Endodermal cell (in vitro differentiated cells): Measurements from ENCODE around the gene GNAL. TPM values are rescaled to one million over a fixed set of nuclear protein-coding genes. Genes with fewer than 3 reads are reported as not detected.

Experiments
- DNase-seq: peaks from one replicate; pipeline ENCODE4 v3.0.0-alpha.2; 2017
- H3K27ac ChIP-seq: 2 replicates; pipeline ENCODE4 v1.5.1; 2013; ENCODE audit warnings: mild to moderate bottlenecking, low read depth, low read length, moderate library complexity
- H3K27me3 ChIP-seq: 2 replicates; pipeline ENCODE4 v1.6.1; 2013; ENCODE audit warnings: mild to moderate bottlenecking, low read length, moderate library complexity; ENCODE audit not compliant: insufficient read depth, control insufficient read depth, poor library complexity, severe bottlenecking
- H3K36me3 ChIP-seq: 2 replicates; pipeline ENCODE4 v1.7.0; 2013; ENCODE audit warnings: mild to moderate bottlenecking, low read length, moderate library complexity; ENCODE audit not compliant: control insufficient read depth, insufficient read depth
- H3K4me1 ChIP-seq: one replicate; pipeline ENCODE4 v1.7.0; 2013; ENCODE audit warnings: low read length; ENCODE audit not compliant: control insufficient read depth, insufficient read depth
- H3K4me3 ChIP-seq: 2 replicates; pipeline ENCODE4 v1.5.1; 2013; ENCODE audit warnings: mild to moderate bottlenecking, low read length, moderate library complexity
- H3K9ac ChIP-seq: 2 replicates; pipeline ENCODE4 v1.6.1; 2013; ENCODE audit warnings: mild to moderate bottlenecking, low read length, moderate library complexity; ENCODE audit not compliant: poor library complexity, severe bottlenecking; ENCODE audit errors: extremely low read depth
- H3K9me3 ChIP-seq: 2 replicates; pipeline ENCODE4 v1.6.1; 2013; ENCODE audit warnings: mild to moderate bottlenecking, low read length, moderate library complexity; ENCODE audit not compliant: control insufficient read depth
- H3K27ac Mint-ChIP-seq: 2 replicates; pipeline ENCODE4 v1.8.0; 2020; ENCODE audit warnings: mixed read lengths
- H3K27me3 Mint-ChIP-seq: 2 replicates; pipeline ENCODE4 v1.8.0; 2021; ENCODE audit warnings: mild to moderate bottlenecking, mixed read lengths; ENCODE audit not compliant: insufficient read depth
- H3K36me3 Mint-ChIP-seq: 2 replicates; pipeline ENCODE4 v1.8.0; 2020; ENCODE audit warnings: low read depth, mixed read lengths
- H3K4me1 Mint-ChIP-seq: 2 replicates; pipeline ENCODE4 v1.8.0; 2020; ENCODE audit warnings: mixed read lengths
- H3K4me3 Mint-ChIP-seq: 2 replicates; pipeline ENCODE4 v1.8.0; 2020; ENCODE audit warnings: mild to moderate bottlenecking, moderate library complexity, mixed read lengths
- H3K9me3 Mint-ChIP-seq: 2 replicates; pipeline ENCODE4 v1.8.0; 2020; ENCODE audit warnings: mild to moderate bottlenecking, mixed read lengths
- CTCF ChIP-seq: fragments of 200-600 bp; sonication (generic); conservative IDR thresholded peaks from 2 replicates; pipeline ENCODE4 v1.5.0; 2021; ENCODE audit warnings: antibody characterized with exemption, mild to moderate bottlenecking
- WGBS, 2 experiments: methylation state at CpG; one replicate each; pipeline versions ENCODE4 v1.1.5 to v1.1.7; 2013; ENCODE audit warnings: missing lambda C conversion rate in 2 of 2, mixed read lengths in 1 of 2; ENCODE audit not compliant: insufficient coverage in 1 of 2, insufficient read length in 1 of 2; 5-methylcytosine and 5-hydroxymethylcytosine counted together
- total RNA-seq, 2 donors: library from RNA; stranded (reverse); fragmentation: NEBNext Ultra II Directional in 1 of 2; extraction: Animal tissue kit (Norgen Biotek cat#: 25700) in 1 of 2; gene quantifications; 2 replicates in 1 of 2; 3 replicates in 1 of 2; pipeline ENCODE4 v1.2.1, GENCODE V29; 2021

The GNAL gene
- total RNA-seq, 2 donors from 2014 or later: 37.9 to 58.2 TPM

GRCh38 chr18:11874676-11875075 lies 185.6 kb downstream of the GNAL start:
- H3K9me3 ChIP-seq: peaks cover 18% of the 10 kb centered on the region
- no peak for TF ChIP-seq CTCF
- no peak overlapping the region for H3K4me3 Mint-ChIP-seq
- no peak overlapping the region for H3K27ac Mint-ChIP-seq
- H3K36me3 Mint-ChIP-seq: peaks cover 67% of the 10 kb centered on the region
- no peak overlapping the region for H3K27ac ChIP-seq
- no peaks in the 10 kb centered on the region for H3K27me3 ChIP-seq
- H3K9ac ChIP-seq: no peak overlapping the region
- H3K4me1 Mint-ChIP-seq: no peaks in the 10 kb centered on the region
- peaks cover 14% of the 10 kb centered on the region for H3K9me3 Mint-ChIP-seq
- 97% methylated on average over 3 to 8 of the region's 8 CpGs for WGBS, 2 experiments
- H3K4me3 ChIP-seq: no peak overlapping the region
- H3K27me3 Mint-ChIP-seq: no peaks in the 10 kb centered on the region
- DNase-seq: peak; percentile 21
- peaks cover 57% of the 10 kb centered on the region for H3K36me3 ChIP-seq
- peaks cover 2% of the 10 kb centered on the region for H3K4me1 ChIP-seq

- no peak overlapping the region for H3K27ac ChIP-seq
- Mint-ChIP-seq H3K4me3 (no peak overlapping the region), H3K36me3 (peaks cover 75% of the 10 kb centered on the region), H3K27me3 (no peaks in the 10 kb centered on the region), H3K27ac (peak overlapping the region; percentile 26), H3K4me1 (peaks cover 7% of the 10 kb centered on the region), H3K9me3 (peaks cover 14% of the 10 kb centered on the region)
- H3K9ac ChIP-seq: no peak overlapping the region
- no peaks in the 10 kb centered on the region for H3K27me3 ChIP-seq
- peaks cover 18% of the 10 kb centered on the region for H3K9me3 ChIP-seq
- no peak for TF ChIP-seq CTCF
- peaks cover 60% of the 10 kb centered on the region for H3K36me3 ChIP-seq
- no peak overlapping the region for H3K4me3 ChIP-seq
- H3K4me1 ChIP-seq: peaks cover 11% of the 10 kb centered on the region
- 96 to 100% methylated on average over 10 of the region's 10 CpGs for WGBS, 2 experiments
- DNase-seq: no peak
Observed at GRCh38 chr18:11877497-11878135, 188.6 kb downstream of the GNAL start.

GRCh38 chr18:11880586-11881304 lies 191.7 kb downstream of the GNAL start:
- Histone ChIP-seq H3K27ac (no peak overlapping the region), H3K4me3 (no peak overlapping the region), H3K4me1 (peaks cover 11% of the 10 kb centered on the region), H3K9ac (no peak overlapping the region), H3K27me3 (no peaks in the 10 kb centered on the region), H3K36me3 (peaks cover 63% of the 10 kb centered on the region), H3K9me3 (peaks cover 3% of the 10 kb centered on the region)
- 90 to 96% methylated on average over 26 to 30 of the region's 30 CpGs for WGBS, 2 experiments
- peak; percentile 62 for DNase-seq
- H3K4me1 Mint-ChIP-seq: peaks cover 7% of the 10 kb centered on the region
- no peak overlapping the region for H3K4me3 Mint-ChIP-seq
- H3K36me3 Mint-ChIP-seq: peaks cover 62% of the 10 kb centered on the region
- peak overlapping the region; percentile 32 for H3K27ac Mint-ChIP-seq
- H3K27me3 Mint-ChIP-seq: no peaks in the 10 kb centered on the region
- H3K9me3 Mint-ChIP-seq: peaks cover 3% of the 10 kb centered on the region
- TF ChIP-seq CTCF: no peak
